Hematopoietic multipotent progenitor cell (in vitro differentiated cells): ENCODE results near the gene GALNT16. TPM values are rescaled to one million over a fixed set of nuclear protein-coding genes. Genes with fewer than 3 reads are reported as not detected.

Source experiments
- DNase-seq, 3 donors: peaks; one replicate each; pipeline ENCODE4 v3.0.0-alpha.2; 2011 to 2015; ENCODE audit warnings: low read depth in 2 of 3, low spot score in 2 of 3
- total RNA-seq: library from RNA; depleted of rRNA; stranded (reverse); fragments of >200 nt; gene quantifications from one replicate; pipeline ENCODE4 v1.2.3, GENCODE V29; 2012

The GALNT16 gene
- total RNA-seq, 1 donor: under 0.01 TPM

- no peak for DNase-seq
Observed at GRCh38 chr14:69316449-69317101, 56.6 kb downstream of the GALNT16 start.

- DNase-seq: no peak
Observed at GRCh38 chr14:69317102-69317755, 57.3 kb downstream of the GALNT16 start.

- DNase-seq: no peak
Observed at GRCh38 chr14:69317780-69318179, 57.8 kb downstream of the GALNT16 start.

GRCh38 chr14:69318241-69318640 is 58.3 kb downstream of the GALNT16 start:
- no peak for DNase-seq

- no peak for DNase-seq
Observed at GRCh38 chr14:69318901-69319475, 59.0 kb downstream of the GALNT16 start.

- DNase-seq: no peak
Observed at GRCh38 chr14:69319911-69320310, 60.0 kb downstream of the GALNT16 start.

GRCh38 chr14:69320581-69321365 is 60.8 kb downstream of the GALNT16 start:
- no peak for DNase-seq

GRCh38 chr14:69321601-69322330 is 61.8 kb downstream of the GALNT16 start:
- DNase-seq: no peak

- no peak for DNase-seq
Observed at GRCh38 chr14:69323266-69323998, 63.5 kb downstream of the GALNT16 start.

GRCh38 chr14:69323999-69324282 is 64.0 kb downstream of the GALNT16 start:
- DNase-seq: no peak

GRCh38 chr14:69324341-69324931 is 64.5 kb downstream of the GALNT16 start:
- DNase-seq: no peak

- no peak for DNase-seq
Observed at GRCh38 chr14:69325086-69325485, 65.1 kb downstream of the GALNT16 start.

- no peak for DNase-seq
Observed at GRCh38 chr14:69325646-69326265, 65.8 kb downstream of the GALNT16 start.

GRCh38 chr14:69326611-69327010 is 66.7 kb downstream of the GALNT16 start:
- no peak for DNase-seq

- DNase-seq: no peak
Observed at GRCh38 chr14:69327507-69327906, 67.5 kb downstream of the GALNT16 start.

- no peak for DNase-seq
Observed at GRCh38 chr14:69328317-69328716, 68.4 kb downstream of the GALNT16 start.

- DNase-seq: no peak
Observed at GRCh38 chr14:69328765-69329164, 68.8 kb downstream of the GALNT16 start.

- no peak for DNase-seq
Observed at GRCh38 chr14:69331206-69331605, 71.2 kb downstream of the GALNT16 start.

- DNase-seq: no peak
Observed at GRCh38 chr14:69332782-69333395, 72.9 kb downstream of the GALNT16 start.
